HG03108 (cell line): ENCODE data around the gene MS4A6E.
"Not testable (repeated sequence)": the region's sequence is repeated elsewhere in the genome, so short reads cannot be mapped to it uniquely, and the experiment has no call there.

Source experiments
- ATAC-seq: cut with Tn5 transposase; IDR thresholded peaks from one replicate; pipeline ENCODE4 v1.9.1; 2021; ENCODE audit warnings: moderate library complexity; ENCODE audit not compliant: unreplicated experiment

Gene MS4A6E

DNA sequence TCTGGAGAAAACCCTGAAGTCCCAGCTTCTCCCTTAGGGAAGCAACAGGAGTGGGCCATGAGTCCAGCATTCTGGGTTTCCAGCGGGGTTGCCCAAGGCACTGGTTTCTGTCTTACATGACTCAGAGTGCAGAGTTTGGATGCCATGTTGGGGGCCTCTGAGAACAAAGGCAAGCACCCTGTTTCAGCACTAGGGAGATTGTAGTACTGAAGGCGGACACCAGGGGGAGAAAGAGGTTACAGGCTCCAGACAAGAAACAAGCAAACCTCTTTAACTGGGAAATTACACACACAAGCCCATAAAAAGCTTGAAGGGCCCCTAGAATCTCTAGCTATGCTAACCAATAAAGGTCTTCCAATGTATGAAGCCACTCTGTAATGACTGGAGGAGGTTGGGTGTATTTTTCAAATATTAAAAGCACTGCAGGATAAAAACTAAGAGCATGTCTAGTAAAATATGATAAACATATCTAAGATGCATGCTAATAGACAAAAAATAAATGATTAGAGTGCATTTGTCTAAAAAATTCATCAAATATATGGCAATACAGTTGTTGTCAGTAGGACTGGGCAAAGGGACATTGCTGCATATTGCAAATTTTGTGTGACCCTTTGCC lies 7.1 kb downstream of the MS4A6E start:
- ATAC-seq, result no peak

DNA sequence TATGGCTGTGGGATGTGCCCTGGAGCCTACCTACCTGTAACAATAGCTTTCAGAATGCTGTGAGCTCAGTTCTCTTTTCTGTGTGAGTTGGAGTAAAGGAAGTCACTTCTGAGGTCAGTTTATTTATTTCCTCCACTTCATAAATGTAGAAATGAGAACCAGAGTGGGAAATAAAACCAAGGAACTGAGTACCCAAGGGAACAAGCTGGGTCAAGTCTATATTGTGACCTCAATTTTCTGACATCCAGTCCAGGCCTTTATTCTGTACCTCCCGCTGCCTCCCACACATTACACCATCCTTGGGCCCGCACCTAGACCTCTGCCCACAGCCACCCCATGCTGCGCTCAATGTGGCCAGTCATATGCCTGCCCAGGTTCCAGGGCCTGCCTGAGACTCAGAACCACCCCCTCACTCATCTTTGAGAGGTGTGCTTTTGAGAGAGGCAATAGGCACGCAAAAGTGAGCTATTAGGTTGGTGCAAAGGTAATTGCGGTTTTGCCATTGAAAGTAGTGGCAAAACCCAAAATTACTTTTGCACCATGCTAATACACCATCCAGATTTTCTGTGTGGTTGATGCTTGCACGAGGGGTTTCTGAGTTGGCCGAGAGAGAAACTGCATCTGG lies 9.8 kb downstream of the MS4A6E start:
- ATAC-seq, result no peak

DNA sequence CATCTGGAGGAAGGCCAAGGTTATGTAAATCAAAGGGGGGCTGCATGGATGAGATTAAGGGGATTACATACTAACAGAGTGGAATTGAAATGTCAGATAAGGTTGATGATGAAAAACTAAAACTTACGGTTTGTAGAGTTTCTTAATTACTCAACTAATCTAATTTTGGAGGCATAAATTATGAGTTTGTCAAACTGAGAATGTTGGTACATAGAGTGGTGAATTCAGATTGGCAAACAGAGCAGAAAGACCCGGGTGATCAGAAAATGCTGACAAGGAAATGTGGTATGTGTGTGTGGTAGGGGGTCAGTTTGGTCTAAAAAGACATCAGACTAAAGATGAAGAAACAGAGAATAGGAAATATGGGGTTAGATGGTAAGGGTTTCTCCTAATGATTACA lies 11.0 kb downstream of the MS4A6E start:
- no peak for ATAC-seq

DNA sequence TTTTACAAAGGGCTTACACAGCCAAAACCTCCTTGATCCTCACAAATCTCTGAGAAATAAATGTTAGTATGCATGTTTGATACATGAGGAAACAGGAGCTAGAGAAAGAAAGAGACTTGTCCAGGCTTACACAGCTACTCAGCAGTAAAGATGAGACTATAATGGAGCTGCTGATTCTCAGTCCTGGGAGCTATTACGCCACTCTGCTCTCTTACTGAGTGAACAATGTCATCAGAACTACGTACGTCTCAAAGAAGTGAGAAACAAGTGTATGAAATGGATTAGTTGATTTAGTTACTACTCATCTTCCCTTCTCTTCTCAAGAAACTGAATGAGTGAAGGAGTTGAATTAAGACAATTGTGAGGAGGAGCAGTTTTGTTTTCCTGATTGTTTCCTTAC lies 12.3 kb downstream of the MS4A6E start:
- ATAC-seq, result no peak

DNA sequence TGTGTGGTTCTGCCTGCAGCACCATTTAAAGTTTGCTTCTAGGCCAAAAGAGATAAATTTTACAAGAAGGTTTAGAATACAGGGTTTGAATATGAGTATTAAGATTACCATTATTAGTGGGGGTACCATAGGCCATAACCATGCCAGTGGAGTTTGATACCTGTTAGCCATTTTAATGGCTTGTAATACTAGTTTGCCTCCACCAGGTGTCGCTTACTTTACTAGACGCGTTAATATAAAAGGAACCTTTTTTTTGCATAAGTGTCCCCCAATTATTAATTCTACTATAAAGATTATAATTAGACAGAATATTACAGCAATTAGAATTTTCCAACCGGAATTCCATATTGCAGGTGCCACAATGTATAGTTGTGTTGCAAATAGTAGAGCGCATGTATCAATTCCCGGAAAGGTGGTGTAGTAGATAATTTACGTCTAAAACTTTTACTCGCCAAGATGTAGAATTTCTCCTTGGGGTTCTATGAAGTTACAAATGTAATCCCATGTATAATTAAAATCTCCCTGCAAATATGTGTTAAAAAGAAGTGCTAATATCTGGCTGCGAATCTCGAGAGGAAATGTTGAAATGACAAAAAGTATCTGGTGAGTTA lies 16.1 kb downstream of the MS4A6E start:
- ATAC-seq, result no peak

DNA sequence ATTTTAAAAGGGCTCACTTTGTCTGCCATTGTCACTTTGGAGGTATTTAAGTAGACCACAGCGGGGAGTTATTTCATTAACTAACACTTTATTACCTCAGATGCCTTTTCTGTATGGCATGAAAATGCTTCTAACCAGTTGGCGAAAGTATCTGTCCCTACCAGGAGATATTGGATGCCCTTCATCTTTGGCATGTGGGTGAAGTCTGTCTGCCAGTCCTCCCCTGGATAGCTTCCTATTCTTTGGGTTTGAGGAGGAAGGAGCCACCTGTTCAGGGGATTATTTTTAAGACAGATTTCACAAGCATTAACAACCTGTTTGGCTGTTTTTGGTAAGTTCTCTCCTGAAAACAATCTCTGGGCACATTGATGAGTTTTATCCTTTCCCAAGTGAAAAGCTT lies 17.1 kb downstream of the MS4A6E start:
- no peak for ATAC-seq

DNA sequence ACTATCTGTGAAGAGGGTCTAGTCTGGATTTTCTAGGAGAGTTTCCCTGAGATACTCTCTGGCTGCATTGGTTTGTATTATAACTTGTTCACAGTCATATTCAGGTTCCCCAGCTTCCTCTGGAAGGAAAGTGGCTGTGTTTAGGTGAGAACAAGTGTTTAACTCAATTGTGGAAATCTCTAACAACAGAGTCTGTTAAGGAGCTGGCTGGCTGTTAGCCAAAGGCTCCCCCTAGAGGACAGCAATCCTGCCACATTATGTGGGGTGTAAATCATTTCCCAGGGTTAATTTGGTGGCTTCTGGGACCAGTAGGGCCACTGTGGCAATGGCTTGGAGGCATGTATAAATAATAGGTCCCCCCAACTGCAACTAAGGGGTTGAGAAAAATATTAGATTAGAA lies 18.4 kb downstream of the MS4A6E start:
- ATAC-seq, result no peak

DNA sequence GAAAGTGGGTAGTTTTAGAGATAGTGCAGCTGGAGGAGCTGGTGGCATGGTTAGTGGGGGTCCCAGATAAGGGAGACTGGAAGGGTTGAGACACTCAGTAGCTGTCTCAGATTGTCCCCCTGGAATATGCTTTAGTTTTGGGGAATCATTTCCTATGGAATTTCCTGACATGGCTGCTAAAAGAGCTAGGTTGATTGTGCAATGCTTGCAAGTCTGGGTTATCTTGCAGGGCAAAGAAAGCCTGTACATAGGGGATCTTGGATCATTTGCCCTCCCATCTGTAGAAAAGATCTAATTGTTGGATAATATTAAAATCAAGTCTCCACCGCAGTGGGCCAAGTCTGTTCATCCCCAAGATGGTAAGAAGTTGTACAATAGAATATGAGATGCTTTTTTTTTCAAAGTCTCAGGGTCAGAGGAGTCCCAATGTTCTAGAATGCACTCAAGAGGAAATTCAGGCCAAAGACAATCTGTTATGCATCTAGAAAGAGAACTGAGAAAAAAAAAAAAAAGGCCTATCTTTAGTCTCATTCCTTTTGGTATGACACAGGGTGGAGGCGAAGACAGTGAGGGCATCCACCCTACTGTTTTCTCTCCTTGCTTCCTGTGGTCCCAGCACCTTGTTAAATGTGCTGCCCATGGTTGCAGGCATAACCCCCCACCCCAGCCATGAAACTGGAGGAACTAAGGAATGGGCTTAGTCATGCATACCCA lies 20.2 kb downstream of the MS4A6E start:
- no peak for ATAC-seq

DNA sequence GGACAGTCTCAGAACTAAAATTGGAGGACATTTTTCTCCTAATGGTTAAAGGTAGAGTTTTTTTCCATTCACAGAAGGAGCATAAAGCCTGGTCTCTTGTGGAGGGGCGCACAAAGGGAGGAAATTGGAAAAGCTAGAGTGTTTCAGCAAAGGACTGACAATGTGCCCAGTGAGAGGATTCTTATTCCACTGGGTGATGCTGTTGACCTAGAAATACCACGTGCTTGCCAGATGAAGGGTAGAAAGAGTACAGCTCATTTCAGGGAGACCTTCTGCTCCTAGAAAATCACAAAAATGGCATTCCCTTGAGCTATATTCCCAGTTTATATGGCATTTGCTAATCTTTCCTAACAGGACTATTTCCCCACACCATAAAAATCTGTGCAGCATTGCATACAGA lies 21.1 kb downstream of the MS4A6E start:
- no peak for ATAC-seq

DNA sequence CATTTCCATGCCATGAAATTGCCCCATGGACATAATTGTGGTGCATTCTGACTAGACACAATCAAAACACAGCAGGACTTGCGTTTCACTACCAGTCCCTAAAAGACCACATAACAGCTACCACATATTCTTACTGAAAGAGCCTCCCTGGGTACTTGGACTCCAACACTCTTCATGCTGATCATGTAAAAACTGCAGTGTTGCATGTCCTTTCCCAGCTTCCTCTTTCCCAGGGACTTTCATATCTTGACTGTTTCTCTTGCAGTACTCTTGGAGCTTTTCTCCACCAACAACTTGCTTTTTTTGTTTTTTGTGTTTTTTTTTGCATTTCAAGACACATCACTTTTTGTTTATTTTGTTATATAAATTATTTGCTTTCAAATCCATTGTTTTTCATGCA lies 22.9 kb downstream of the MS4A6E start:
- ATAC-seq, result no peak

DNA sequence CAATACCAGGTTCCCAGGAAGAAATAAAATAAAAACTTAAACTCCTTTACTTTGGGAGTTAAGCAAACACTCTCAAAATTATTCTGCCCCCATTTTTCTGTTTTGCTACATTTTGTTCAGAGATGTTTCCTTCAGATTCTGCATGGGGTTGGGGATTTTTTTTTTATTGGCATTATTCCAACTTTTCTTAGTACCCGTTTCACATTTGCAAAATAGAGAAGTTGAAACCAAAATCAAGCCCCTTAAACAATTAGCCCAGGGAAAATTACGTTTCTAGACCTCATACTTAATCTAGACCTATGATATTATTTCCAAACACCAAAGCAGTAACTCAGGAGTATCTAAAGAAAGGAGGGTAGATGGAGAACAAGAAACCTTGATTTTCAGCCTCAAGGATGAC lies 30.7 kb downstream of the MS4A6E start:
- ATAC-seq, result no peak

DNA sequence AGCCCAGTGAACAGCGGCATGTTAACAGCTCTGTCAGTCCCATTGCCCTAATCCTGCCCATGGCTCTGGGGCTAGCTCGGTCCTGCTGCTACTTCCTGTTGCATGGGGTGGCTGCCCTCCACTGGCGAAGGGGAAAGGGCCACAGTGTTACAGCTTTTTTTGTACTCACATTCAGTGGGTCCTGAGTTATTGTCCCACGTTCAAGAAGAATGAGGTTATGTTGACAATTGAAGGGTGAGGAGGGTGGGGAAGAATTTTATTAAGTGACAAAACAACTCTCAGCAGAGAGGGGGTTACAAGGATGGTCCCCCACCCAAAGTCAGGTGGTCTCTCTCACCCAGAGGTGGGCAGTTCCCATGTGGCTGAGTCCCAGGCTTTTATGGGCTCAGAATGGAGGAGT lies 33.6 kb downstream of the MS4A6E start:
- ATAC-seq, result no peak

DNA sequence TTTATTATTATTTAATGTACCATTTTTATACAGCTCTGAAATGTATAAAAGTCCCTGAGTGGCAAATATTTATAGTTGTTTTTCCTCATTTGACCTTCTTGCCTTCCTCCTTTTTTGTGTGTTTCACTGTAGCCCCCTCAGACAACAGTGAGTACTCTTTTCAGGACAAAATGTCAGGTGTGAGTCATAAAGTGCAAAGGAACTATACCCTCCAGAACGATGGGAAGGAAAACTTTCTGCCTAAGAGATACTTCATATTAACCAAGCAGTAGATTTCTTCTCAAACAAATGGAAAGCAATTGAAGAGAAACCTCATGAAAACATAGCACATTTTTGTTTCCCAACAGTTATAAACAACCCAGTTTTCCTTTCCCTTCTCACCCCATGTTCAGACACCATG lies 35.2 kb downstream of the MS4A6E start:
- ATAC-seq, result no peak

DNA sequence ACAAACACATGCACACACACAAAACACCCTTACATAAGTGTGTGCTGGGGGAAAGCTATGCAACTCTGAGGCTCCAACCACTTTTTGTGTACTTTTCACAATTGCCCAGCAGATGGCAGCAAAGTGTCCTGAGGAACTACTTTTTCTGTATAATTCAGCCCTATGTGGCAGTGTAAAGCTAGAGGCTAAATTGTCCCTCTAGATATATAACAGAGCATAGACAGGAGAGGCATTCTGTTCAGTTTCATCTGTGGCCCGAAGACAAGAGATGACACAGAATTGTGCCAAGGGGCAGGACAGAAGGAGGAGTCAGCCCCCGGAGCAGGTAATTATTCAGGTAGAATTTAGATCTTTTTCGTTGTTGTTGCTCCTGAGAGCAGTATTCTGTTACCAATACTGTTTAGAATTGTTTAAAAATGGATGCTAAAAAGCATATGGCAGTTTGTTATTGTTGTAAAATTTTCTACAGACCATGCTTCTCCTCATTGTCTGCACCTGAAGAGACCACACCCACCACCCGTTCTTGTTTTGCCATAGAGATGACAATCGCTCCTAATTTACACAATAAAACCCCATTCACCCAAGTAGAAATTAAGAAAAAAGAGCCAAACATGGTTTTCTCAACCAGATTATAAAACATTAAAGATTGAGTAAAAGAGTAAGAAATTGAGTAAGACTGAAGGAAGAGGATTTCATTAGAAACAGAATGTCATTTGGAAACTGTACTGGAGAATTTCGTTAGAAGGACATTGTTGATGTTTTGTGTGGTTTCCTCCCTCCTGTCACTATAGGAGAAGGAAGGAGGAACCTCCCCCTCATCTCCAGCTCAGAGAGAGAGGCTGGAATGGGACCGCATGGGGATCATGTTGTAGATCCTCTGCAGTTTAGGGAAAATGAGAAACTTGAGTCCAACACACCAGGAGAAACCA lies 36.8 kb downstream of the MS4A6E start:
- ATAC-seq, result peak; percentile 57

DNA sequence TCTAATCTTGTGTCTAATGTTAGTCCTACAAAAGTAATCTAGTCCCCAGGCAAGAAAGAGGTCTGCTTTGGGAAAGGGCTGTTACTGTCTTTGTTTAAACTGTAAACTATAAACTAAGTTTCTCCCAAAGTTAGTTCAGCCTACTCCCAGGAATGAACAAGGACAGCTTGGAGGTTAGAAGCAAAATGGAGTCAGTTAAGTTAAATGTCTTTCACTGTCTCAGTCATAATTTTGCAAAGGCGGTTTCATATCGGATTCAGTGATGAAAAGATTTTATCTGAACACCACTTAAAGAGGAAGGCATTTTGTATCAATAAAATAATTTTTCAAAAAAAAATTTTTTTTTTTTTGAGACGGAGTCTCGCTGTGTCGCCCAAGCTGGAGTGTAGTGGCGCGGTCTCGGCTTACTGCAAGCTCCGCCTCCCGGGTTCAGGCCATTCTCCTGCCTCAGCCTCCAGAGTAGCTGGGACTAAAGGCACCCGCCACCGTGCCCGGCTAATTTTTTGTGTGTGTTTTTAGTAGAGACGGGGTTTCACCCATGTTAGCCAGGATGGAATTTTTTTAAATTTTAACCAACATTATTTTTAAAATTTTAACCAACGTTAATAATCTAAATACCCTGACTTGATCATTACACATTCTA lies 39.3 kb downstream of the MS4A6E start:
- ATAC-seq, result not testable (repeated sequence)

DNA sequence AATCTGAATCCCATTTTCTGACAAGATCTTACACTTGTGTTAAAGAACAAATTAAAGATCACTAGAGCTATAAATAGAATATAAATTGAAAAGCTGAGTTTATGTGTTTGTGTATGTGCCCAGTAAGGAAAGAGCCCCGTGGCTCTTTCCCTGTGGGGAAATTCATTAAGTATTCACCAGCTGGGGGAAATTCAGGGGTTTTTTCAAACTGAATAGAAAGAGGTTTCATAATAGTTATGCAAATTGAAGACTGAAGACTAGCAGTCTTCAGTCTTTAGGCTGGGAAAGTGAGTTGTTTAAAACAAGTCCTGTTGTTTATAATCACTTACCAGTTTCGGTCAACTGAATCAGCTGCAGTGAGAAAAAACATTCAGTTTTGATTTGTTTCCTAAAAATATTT lies 40.0 kb downstream of the MS4A6E start:
- peak; percentile 83 for ATAC-seq

DNA sequence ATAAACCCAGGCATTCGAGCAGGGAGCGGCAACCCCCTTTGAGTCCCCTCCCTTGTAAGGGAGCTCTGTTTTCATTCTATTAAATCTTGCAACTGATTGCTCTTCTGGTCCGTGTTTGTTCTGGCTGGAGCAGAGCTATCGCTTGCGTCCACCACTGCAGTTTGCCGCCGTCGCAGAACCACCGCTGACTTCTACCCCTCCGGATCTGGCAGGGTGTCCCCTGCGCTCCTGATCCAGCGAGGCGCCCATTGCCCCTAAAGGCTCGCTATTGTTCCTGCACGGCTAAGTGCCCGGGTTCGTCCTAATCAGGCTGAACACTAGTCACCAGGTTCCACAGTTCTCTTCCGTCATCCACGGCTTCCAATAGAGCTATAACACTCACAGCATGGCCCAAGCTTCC lies 40.8 kb downstream of the MS4A6E start:
- ATAC-seq, result no peak

DNA sequence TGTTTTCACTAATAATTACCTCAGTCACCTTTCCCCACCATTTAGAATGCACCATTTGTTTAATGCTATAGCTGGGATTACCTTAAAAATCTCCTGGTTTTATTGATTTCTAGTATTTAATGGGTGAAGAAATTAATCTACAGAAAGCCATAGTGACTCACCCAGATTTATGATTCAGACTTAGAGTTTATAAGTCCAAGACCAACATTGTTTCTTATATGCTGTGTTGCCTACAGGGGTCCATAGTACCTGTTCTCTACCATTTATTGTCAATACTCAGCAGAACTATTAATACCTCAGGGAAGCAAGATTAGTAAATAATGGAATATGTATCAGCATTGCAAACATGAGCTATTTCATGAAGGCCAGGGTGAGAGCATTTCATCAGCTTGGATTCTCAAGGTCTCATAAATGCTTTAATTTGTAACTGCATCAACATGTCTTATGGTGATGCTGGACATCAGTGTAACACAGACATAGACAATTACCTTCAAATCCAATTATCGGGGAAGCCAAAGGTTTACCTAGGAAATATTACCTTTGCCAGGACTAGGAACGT lies 43.3 kb downstream of the MS4A6E start:
- no peak for ATAC-seq

DNA sequence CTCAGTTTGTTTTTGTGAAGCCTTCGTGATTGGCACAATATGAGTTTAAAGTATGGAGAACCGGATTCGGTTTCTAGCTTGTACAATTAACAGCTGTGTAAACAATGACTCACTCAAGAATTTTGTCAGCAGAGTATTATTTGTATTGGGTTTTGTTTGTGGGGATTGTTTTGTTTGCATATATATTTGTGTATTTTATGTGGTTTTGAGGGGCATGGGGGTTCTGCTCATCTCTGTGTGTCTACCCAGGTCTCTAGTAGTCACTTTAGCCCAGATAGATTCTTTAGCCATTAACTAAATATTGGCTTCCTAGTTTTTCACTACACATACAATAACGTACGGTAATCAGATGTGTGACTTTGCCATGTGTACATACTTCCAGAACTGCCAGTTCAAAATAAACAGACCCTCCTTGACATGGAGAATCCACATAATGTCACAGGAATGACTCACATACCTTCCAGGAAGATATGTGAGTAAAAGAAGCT lies 43.8 kb downstream of the MS4A6E start:
- no peak for ATAC-seq

DNA sequence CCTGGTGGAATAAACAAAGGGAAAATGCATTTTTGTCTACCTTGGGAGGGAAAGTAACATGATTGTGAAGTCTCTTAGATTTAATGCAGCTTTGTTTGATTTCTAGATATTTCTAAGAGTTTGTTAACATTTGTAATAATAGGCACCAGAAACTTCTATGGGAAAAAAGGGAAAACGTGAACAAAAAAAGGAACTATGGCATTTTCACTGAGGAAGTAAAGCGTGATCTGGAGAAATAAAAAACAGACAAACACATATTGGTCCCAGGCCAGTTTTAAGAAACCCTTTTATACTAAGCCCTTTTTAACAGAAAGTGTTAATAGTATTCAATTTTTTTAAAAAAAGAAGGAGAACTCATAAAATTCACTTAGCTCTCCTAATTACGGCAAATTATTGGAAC lies 44.3 kb downstream of the MS4A6E start:
- no peak for ATAC-seq
